Effector CD4-positive, alpha-beta T cell (primary cell): ENCODE data around the gene DPM3.
"Not testable (repeated sequence)": the region's sequence is repeated elsewhere in the genome, so short reads cannot be mapped to it uniquely, and the experiment has no call there.

Source experiments
- DNase-seq: peaks from one replicate; pipeline ENCODE4 v3.0.0-alpha.2; 2020
- total RNA-seq: gene quantifications from one replicate; lab custom pipeline; 2026; lab: John Stamatoyannopoulos, UW

Gene DPM3, protein sequence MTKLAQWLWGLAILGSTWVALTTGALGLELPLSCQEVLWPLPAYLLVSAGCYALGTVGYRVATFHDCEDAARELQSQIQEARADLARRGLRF
- 3.4 reads per million, percentile 13 among the genes with 10 or more reads in this experiment for total RNA-seq

DNA sequence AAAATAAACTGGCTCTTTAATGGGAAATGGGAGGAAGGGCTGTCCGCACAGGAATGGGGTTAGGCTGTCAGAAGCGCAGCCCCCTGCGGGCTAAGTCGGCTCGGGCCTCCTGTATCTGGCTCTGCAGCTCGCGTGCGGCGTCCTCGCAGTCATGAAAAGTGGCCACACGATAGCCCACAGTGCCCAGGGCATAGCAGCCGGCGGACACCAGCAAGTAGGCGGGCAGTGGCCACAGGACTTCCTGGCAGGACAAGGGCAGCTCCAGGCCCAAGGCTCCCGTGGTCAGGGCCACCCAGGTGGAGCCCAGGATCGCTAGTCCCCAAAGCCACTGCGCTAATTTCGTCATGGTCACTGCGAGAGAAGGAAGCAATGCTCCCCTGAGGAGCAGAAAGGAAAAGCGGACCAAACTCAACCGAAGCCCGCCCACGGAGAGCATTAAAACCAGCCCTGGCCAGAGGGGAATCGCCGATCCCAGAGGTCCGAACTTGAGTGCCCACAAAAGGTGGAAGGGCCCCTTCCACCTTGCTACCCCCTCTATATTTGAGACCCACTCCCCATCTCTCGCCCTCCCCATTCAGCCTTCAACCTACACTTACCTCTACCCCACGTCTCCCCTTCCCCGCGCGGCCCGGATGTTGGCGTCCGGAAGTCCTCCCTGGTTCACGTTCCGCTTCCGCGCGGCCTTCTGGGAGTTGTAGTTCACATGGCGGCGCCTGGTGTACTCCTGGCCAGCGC, at the start of gene DPM3:
TSS of gene DPM3 (minus strand) at position 637 of the 735 bp plus-strand sequence. CDS start at position 346, 291 bp downstream.
- DNase-seq: peak; percentile 90

DNA sequence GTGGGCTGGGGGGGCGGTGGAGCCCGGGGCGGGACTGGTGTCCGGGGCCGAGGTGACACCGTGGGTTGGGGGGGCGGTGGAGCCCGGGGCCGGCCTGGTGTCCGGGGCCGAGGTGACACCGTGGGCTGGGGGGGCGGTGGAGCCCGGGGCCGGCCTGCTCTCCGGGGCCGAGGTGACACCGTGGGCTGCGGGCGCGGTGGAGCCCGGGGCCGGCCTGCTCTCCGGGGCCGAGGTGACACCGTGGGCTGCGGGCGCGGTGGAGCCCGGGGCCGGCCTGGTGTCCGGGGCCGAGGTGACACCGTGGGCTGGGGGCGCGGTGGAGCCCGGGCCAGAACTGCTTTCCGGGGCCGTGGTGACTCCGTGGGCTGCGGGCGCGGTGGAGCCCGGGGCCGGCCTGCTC, 49.6 kb upstream of the DPM3 start:
- not testable (repeated sequence) for DNase-seq

DNA sequence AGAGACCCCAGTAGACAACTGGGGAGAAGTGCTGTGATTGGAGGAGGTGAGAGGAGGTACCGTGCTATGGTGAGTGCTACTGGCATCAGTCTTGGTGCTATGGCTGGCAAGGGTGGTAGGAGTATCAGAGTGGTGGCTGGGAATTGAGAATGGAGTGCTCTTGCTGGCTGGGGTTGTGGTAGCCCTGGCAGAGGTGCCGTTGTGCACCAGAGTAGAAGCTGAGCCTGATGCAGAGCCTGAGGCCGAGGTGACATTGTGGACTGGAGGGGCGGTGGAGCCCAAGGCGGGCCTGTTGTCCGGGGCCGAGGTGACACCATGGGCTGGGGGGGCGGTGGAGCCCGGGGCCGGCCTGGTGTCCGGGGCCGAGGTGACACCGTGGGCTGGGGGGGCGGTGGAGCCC, 47.9 kb upstream of the DPM3 start:
- DNase-seq: no peak

DNA sequence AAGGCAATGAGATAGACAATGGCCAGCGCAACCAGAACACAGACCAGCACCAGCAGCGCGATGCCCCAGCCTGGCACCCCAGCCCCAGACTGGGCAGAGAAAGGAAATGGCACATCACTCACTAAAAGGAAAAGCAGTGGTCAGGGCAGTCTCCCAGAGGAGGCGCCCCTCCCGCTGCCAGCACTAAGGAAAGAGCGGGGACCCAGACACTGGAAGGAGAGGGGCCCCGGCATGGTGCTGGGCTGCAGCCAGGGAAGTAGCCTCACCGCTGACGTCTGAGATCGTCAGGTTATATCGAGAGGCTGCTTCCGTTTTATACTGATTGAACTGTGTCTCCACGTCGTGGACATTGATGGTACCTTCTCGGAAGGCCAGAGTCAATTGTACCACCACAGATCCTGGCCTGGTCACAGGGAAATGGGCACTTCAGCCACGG, 47.1 kb upstream of the DPM3 start:
- no peak for DNase-seq

DNA sequence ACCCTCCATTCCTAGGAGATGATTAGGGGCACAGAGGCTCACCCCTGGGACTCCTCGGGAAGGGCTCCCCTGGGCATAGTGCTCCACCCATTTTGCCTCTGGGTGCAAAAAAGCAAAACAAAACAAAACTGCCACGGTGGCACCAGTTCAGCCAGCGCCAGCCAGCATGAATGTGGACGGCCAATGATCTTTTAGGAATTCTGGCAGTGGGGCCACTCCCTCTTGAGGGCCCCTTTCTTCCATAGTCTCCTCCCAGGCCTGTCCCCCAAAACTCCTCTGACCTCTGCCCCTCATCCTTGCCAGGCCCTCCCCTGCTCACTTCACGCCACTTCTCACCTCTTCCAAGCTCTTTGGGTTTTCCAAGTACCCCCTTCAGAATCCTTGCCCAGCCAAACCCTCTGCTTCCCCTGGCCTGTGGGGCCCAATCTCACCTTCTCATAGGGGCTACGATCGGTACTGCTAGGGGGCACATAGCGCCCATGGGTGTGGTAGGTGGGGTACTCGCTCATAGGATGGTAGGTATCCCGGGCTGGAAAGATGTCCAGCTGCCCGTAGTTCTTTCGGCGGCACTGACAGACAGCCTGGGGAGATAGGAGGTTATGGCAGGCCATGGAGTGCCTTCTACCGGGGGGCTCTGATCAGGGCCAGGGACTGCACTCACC, 46.6 kb upstream of the DPM3 start:
- DNase-seq: no peak

DNA sequence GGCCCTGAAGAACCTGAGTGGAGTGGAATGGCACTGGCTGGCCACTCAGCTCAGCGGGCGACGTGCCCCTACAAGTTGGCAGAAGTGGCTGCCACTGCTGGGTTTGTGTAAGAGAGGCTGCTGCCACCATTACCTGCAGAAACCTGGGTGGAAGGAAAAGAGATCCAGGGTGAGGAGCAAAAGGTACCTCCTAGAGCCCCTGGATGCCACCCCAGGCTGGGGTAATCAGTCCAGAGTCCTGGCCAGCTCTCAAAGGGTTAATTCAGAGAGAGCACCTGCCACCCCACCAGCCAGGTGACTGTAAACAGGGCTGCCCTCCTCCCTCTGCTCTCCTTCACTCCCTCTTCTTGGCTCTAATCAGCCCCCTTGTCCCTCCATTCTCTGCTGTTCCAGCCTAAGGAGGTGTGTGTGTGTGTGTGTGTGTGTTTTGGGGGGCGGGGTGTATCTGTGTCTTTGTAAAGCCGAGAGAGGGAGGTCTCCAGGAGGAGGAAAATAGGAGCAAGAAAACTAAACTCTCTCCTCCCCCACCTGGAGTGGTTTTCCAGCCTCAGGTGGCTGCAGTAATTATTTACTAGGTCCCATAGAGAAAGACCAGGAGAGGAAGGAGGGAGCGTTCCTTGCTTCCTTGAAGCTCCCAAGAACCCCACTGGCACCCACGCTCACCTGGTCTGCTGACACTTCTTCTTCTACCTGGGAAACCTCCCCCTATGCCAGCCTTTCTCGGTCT, 45.9 kb upstream of the DPM3 start:
- DNase-seq: no peak

DNA sequence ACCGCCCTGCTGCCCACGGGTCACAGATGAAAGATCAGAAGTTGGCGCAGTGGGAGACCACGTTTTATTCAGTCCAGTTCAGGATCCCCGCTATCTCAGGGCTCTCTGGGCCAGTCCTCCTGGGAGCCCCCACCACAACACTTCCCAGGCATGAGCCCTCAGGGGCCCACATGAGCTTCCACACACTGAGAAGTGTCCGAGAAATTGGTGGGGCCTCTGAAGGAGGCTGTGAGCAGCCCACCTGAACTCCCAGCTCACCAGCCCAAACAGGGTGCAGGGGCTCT, 45.4 kb upstream of the DPM3 start:
- no peak for DNase-seq

DNA sequence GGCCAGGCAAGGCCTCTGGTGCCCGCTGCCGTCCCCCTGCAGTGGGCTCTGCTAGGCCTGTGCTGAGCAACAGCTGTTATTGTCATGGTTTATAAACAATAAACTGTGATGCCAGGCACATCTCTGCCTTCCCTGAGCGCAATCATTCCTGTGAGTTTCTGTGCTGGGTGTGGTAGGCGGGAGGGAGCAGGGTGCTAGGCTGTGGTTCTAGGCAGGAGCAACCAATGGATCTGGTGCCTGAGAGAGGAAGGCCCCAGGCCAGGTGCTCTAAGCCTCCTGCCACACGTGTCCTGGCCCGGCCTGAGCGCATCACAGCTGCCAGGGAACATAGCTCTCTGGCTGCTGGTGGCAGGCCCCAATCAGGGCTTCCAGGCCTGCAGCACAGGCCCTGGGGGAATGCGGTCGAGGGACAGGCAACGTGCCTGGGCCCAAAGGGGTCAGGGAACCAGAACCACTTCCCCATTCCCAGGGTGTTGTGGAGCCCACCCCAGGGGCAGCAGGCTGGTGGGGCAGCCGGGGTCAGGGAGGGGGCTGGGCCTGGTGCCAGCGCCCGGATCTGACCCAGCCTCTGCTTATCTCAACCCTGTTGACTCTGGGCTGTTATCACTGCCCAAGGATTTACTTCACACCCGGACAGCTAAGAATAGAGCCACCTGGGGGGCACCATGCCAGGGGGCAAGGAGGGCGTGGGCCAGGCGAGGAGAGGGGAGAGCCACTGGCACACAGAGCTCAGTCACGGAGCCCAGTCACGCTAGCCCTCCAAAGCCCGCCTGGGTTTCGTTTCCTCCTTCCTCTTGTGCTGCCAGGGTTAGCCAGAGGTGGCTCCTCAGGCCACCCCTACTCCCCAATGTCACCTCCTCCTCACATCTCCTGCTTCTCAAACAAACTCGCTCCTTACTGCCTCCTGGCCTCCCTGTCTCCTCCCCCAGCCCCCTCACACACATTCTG, 44.8 kb upstream of the DPM3 start:
- DNase-seq: no peak

DNA sequence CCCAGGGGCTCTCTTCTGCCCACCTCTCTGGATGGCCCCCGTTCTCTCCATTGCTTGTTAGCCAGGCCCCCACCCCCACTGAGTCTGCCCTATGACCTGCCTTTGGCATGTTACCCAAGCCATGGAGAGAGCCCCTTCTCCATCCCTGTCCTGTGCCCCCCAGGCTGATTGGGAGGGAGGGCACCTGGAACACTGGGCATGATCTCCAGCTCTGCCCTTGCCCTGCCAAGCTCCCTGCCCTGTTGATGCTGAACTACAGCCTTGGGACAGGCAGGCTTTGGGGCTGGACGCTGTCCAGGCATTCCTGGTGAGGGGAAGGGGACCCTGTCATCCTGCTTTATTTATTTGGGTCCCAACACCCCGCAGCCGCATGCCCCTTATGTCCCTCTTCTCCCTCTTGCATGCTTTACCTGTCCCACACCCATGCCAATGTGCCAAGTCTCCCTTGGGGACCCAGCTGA, 44.0 kb upstream of the DPM3 start:
- no peak for DNase-seq

DNA sequence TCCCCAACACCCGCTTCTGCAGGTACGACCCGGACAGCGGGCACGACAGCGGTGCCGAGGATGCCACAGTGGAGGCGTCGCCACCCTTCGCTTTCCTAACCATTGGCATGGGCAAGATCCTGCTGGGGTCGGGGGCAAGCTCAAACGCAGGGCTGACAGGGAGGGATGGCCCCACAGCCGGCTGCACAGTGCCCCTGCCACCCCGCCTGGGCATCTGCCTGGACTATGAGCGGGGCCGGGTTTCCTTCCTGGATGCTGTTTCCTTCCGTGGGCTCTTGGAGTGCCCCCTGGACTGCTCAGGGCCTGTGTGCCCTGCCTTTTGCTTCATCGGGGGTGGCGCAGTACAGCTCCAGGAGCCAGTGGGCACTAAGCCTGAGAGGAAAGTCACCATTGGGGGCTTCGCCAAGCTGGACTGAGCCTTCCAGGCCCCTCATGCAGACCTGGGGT, 43.5 kb upstream of the DPM3 start:
- DNase-seq: no peak

DNA sequence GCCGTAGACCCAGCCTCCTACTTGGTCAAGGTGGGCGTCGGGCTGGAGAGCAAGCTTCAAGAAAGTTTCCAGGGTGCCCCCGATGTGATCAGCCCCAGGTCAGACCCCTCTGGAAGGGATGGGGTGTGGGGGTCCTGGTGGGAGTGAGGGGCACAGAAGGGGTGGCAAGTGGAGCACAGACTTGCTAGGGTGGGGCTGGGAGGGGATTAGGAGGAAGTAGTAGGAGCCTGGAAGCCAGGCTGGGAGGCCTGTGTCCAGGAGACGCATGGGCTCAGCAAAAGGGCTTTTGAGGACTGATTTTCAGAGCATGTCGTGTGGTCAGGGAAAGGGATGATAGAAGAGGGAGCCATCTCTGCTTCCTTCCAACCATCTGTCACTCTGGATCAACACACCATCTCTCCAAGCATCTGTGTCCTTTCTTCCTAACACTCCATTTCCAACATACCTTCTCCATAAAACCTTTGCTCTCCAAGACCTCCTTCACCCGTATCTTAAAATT, 41.8 kb upstream of the DPM3 start:
- DNase-seq: no peak

DNA sequence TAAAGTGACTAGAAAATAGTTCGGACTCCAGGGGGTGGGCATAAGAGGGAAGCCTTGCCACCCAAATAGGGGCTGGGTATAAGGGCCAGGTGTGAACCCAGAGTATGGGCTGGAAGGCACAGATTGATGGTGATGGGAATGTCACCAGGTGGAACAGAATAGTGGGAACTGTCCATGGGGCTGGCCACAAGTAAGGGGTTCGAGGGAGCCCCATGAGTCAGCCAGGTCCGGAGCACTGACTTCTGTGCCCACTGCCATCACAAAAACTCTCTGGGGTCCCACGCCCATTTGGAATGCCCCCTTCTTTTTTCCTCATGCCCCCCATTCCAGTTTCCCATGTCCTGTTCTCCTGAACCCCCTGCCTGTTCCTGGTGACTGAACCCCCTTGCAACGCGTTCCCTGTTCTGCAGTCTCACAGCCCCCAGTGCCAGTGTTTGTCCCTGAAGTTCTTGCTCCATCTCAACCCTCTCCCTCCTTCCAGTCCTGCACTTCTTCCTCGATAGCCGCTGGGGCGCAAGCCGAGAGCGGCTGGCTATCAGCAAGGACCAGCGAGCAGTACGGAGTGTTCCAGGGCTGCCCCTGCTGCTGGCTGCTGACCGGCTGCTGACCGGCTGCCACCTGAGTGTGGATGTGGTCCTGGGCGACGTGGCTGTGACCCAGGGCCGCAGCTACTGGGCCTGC, 41.2 kb upstream of the DPM3 start:
- no peak for DNase-seq

DNA sequence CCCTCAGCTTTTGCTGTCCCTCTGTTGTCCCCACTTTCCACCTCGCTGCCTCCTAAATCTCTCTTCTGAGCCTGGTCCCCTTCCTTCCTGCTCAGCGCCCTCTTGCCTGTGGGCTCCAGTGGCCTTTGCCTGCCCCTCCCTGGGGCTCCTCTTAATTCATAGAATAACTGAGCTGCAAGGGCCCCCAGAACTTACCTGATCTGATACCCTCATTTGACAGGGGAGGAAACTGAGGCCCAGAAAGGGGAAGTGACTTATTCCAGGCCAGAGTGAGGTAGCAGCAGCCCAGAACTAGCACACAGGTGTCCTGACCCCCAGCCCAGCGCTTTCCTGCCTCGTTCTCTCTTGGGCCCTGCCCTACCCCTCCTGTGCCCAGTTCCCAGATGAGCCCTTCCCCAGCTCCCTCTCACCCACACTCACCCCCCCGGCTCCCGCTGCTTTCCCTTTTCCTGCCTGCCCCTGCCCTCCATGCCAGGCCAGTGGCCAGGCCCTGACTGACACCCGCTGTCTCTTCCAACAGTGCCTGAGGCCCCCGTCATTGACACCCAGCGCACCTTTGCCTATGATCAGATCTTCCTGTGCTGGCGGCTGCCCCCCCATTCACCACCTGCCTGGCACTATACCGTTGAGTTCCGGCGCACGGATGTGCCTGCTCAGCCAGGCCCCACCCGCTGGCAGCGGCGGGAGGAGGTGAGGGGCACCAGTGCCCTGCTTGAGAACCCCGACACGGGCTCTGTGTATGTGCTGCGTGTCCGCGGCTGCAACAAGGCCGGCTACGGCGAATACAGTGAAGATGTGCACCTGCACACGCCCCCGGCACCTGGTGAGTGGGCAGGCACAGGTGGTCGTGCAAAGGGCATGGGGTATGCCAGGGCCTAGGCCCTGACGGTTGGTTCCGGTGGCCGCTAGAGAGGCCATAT, 39.0 kb upstream of the DPM3 start:
- no peak for DNase-seq

DNA sequence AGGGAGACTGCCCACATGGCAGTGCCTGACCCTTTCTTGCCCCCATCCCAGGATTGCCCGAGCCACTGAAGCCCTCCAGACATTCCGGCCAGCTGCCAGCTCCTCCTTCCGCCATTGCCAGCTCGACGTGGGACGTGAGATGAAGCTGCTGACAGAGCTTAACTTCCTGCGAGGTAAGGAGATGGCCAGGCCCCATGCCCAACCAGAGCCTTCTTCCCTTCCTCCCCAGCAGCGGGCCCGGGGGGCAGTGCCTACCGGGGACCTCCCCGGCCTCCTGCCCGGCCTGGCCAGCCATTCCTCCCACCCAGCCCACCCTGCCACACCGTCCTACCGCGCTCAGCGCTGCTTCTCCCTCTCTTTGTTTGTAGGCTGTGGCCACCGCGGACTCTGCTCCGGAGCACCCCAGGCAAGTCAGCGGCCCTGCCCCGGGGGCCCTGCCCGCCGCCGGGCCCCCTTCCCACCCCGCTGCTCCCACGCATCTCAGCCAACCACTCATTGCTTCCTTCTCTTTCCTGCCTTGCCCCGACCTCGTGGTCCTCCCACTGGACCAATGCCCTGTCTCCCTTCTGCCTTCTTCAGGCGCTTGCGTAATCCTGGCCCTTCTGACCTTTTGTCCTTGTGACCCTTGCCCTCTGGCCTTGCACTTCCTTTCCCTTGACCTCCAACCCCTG, 38.2 kb upstream of the DPM3 start:
- DNase-seq: no peak

DNA sequence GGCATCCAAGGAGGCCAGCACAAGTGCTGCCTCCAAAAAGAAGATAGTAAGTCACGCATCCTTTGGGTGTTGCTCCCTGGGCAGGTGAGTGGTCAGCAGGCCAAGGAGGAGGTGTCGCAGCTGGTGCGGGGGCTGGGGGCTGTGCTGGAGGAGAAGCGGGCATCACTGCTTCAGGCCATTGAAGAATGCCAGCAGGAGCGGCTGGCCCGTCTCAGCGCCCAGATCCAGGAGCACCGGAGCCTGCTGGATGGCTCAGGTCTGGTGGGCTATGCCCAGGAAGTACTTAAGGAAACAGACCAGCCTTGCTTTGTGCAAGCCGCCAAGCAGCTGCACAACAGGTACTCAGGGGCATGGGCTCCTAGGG, 37.6 kb upstream of the DPM3 start:
- no peak for DNase-seq

DNA sequence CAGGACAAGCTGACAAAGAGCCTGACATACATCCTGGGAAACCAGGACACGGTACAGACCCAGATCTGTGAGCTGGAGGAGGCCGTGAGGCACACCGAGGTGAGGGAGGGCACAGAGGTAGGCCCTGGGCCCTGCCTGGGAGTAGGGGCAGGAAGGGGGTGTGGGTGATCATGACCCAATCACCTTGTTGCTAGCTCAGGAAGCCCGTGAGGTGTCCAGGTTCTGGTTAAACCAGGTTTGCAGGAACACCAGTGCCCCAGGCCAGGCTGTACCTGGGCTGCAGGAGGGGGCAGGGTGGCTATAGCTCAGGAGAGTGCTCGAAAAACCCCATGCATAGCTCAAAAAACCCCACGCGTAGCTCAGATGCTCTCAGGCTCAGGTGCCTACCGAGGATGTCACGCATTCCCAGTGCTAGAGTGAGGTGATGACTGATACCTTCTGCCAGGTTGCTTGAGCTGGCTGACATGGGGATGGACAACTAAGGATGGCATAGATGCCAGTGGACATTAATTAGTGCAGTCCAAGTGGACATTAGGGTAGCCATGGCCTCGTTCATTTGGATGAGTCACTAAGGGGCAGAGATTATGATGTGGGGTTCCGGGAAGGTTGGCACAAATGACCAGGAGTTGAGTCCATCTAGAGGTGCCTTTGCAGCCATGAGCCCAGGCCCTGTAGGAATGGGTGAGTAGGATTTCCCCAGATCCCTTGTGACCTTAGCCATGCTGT, 37.0 kb upstream of the DPM3 start:
- DNase-seq: no peak

DNA sequence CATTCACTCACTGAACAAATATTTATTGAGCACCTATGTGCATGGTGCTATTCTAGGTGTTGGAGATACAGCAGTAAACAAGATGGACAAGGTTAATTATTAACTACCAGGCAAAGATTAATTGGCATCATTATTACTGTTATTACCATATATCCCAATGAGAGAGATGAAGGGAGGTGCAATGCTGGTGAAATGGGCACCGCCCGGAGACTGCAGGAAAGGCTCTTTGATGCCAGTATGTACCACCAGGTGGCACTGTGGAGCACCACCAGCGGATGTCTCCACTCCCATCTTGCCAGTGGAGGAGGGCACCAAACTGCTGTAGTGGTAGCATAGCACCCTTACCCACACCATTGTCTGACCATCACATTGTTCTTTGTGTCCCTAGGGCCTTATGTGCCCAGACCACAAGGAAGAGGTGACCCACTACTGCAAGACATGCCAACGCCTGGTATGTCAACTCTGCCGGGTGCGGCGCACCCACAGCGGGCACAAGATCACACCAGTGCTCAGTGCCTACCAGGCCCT, 36.3 kb upstream of the DPM3 start:
- DNase-seq: peak; percentile 79

DNA sequence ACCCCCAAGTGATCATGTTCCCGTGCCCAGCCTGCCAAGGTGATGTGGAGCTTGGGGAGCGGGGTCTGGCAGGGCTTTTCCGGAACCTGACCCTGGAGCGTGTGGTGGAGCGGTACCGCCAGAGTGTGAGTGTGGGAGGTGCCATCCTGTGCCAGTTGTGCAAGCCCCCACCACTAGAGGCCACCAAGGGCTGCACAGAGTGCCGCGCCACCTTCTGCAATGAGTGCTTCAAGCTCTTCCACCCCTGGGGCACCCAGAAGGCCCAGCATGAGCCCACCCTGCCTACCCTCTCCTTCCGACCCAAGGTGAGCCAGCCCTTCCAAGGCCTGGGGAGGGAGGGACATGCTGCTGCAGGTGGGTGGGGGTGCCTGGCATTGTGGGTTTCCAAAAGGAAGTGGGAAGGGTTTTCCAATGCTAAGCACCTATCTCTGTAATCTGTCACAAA, 35.6 kb upstream of the DPM3 start:
- no peak for DNase-seq
